Peyer's patch (tissue), 4 donors: Measurements from ENCODE around the gene RGS13. TPM values are rescaled to one million over a fixed set of nuclear protein-coding genes. Genes with fewer than 3 reads are reported as not detected.

ENCODE experiments used
- DNase-seq, 3 donors: peaks; one replicate each; pipeline ENCODE4 v3.0.0-alpha.2; 2017 to 2019
- H3K27ac ChIP-seq, 4 donors: fragments of 200-600 bp; sonication (generic); one replicate each; pipeline ENCODE4 v1.5.1; 2016 to 2019
- H3K27me3 ChIP-seq, 2 donors: fragments of 200-600 bp; sonication (generic); one replicate each; pipeline ENCODE4 v1.5.1; 2019
- H3K36me3 ChIP-seq, 3 donors: fragments of 200-600 bp; sonication (generic); one replicate each; pipeline ENCODE4 v1.5.1; 2016 to 2019
- H3K4me1 ChIP-seq, 4 donors: fragments of 200-600 bp; sonication (generic); one replicate each; pipeline ENCODE4 v1.5.1; 2016 to 2019
- H3K4me3 ChIP-seq, 4 donors: fragments of 200-600 bp; sonication (generic); 1 replicate in 3 of 4; 2 replicates in 1 of 4; pipeline ENCODE4 v1.5.1; 2016 to 2019; ENCODE audit warnings: mild to moderate bottlenecking in 1 of 4
- H3K9me3 ChIP-seq, 4 donors: fragments of 200-600 bp; sonication (generic); one replicate each; pipeline ENCODE4 v1.5.1; 2016 to 2019; ENCODE audit warnings: mild to moderate bottlenecking in 1 of 4
- POLR2A ChIP-seq, 2 donors: fragments of 450-650 bp; IDR thresholded peaks; one replicate each; pipeline ENCODE4 v1.5.1; 2017; ENCODE audit warnings: antibody characterized with exemption in 2 of 2, mild to moderate bottlenecking in 2 of 2, moderate library complexity in 2 of 2
- total RNA-seq, 4 donors: library from RNA; depleted of rRNA; stranded (reverse); fragments of >200 nt; gene quantifications; one replicate each; pipeline ENCODE4 v1.1.0, GENCODE V29; 2016
- TF ChIP-seq, protein P1 (sequence below), 6 experiments: fragments of 450-650 bp in 4 of 6; fragments of 200-600 bp in 2 of 6; sonication (generic) in 1 of 6; IDR thresholded peaks; one replicate each; pipeline ENCODE4 v1.5.1; 2017 to 2019; ENCODE audit warnings: antibody characterized with exemption in 6 of 6, mild to moderate bottlenecking in 3 of 6, moderate library complexity in 1 of 6

Gene RGS13
- total RNA-seq, 4 donors from 2014 or later: 3.1 to 11.9 (median 6.6) TPM; not detected in 1

DNA sequence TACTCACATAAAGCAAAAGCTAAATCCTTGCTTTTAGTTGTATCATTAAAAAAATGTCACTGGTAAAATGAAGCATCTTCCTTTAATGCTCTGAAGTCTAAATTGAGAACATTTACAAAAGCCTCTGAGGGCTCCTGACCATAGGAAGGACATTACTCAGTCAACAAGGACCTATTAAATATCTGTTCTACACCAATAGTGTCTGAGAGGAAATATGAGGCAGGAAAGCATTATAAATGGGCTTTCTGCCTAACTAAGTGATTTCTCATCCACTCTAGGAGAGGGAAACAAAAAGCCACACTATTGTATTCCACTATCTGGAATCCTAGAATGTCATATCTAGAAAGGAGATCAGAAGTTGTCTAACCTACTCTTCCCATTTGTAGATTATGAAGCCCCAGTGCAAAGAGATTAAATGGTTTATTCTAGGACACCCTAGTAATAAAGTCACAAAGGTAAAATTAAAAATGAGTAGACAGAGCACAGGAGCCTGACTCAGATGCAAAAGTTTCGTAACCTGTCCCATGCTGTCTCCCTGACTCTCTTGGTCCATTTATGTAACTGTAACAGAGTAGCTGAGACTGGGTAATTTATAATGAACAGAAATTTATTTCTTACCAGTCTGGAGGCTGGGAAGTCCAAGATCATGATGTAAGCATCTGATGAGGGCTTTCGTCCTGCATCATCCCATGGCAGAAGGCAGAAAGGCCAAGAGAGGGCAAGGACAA lies 42.8 kb upstream of the RGS13 start:
- H3K36me3 ChIP-seq: no peaks in the 10 kb centered on the region
- H3K4me3 ChIP-seq: no peak overlapping the region
- TF ChIP-seq POLR2A (IDR thresholded peaks at IDR 0.05): no peak
- TF ChIP-seq, protein P1, sequence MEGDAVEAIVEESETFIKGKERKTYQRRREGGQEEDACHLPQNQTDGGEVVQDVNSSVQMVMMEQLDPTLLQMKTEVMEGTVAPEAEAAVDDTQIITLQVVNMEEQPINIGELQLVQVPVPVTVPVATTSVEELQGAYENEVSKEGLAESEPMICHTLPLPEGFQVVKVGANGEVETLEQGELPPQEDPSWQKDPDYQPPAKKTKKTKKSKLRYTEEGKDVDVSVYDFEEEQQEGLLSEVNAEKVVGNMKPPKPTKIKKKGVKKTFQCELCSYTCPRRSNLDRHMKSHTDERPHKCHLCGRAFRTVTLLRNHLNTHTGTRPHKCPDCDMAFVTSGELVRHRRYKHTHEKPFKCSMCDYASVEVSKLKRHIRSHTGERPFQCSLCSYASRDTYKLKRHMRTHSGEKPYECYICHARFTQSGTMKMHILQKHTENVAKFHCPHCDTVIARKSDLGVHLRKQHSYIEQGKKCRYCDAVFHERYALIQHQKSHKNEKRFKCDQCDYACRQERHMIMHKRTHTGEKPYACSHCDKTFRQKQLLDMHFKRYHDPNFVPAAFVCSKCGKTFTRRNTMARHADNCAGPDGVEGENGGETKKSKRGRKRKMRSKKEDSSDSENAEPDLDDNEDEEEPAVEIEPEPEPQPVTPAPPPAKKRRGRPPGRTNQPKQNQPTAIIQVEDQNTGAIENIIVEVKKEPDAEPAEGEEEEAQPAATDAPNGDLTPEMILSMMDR (IDR thresholded peaks at IDR 0.05): no peak
- no peaks in the 10 kb centered on the region for H3K27me3 ChIP-seq
- no peaks in the 10 kb centered on the region for H3K9me3 ChIP-seq
- H3K4me1 ChIP-seq: peaks cover 0 to 4% (median 0%) of the 10 kb centered on the region in 4 donors
- DNase-seq: no peak
- H3K27ac ChIP-seq: peak overlapping the region in 1 of 4 donors; percentile 46

DNA sequence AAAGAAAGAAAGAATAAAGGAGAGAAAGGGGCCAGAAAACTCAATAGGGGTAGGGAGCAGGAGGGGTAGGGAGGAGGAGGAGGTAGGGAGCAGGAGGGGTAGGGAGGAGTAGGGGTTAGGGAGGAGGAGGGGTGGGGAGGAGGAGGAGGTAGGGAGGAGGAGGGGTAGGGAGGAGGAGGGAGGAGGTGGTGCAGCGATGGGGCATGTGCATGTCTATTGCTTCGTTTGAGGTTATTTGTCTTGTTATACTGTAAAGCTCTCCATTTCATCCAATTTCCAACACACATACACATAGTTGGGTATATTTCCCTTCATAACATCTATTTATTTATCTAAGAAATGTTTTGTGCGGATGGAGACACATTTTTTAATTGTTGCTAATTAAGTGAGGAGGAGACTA lies 40.6 kb upstream of the RGS13 start:
- Histone ChIP-seq H3K4me3 (no peak overlapping the region), H3K27ac (no peak overlapping the region), H3K36me3 (no peaks in the 10 kb centered on the region), H3K27me3 (no peaks in the 10 kb centered on the region), H3K4me1 (no peaks in the 10 kb centered on the region), H3K9me3 (no peaks in the 10 kb centered on the region)
- no peak for DNase-seq
- TF ChIP-seq POLR2A (IDR thresholded peaks at IDR 0.05): no peak
- TF ChIP-seq, protein P1 (IDR thresholded peaks at IDR 0.05): no peak

DNA sequence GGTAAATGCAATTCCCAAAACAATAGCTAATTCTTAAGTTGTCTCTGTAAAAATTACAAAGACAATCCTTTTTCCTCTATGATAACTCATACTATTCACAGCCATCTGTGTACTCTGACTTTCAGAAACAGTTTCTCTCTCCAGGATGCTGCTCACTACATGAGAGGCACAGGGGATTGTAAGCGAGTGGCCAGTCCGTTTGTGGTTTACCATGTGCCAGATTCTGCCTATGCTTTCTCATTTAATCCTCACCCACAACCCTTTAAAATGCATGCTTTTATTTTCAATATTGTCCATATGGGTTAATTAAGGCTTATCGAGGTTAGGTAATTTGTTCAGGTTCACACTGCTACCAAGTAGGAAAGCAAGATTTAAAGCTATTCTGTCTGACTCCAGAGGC lies 37.4 kb upstream of the RGS13 start:
- DNase-seq: no peak
- no peaks in the 10 kb centered on the region for H3K4me1 ChIP-seq
- no peak overlapping the region for H3K4me3 ChIP-seq
- no peak overlapping the region for H3K27ac ChIP-seq
- H3K36me3 ChIP-seq: no peaks in the 10 kb centered on the region
- TF ChIP-seq, protein P1 (IDR thresholded peaks at IDR 0.05): no peak
- no peak for TF ChIP-seq POLR2A (IDR thresholded peaks at IDR 0.05)
- H3K9me3 ChIP-seq: no peaks in the 10 kb centered on the region
- H3K27me3 ChIP-seq: no peaks in the 10 kb centered on the region

DNA sequence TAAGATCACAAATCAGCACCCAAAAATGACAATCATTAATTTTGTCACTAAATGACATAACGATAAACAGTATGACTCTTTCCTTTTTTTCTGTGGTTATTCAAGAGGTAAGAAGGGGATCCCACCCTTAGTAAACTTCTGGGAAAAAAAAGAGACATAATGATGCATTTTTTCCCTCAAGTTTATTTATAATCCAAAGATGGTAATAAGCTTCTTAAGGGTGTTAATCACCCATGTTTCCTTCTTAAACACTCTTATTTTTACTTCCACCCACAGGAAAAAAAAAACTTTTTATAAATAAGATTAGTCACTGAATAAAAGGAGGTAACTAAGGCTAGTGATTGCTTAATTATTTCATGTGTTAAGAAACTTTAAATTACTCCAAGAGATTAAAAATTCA lies 35.7 kb upstream of the RGS13 start:
- Histone ChIP-seq H3K4me3 (no peak overlapping the region), H3K4me1 (no peaks in the 10 kb centered on the region), H3K27ac (no peak overlapping the region), H3K36me3 (no peaks in the 10 kb centered on the region), H3K27me3 (no peaks in the 10 kb centered on the region), H3K9me3 (no peaks in the 10 kb centered on the region)
- no peak for DNase-seq
- TF ChIP-seq, protein P1 (IDR thresholded peaks at IDR 0.05): no peak
- TF ChIP-seq POLR2A (IDR thresholded peaks at IDR 0.05): no peak

DNA sequence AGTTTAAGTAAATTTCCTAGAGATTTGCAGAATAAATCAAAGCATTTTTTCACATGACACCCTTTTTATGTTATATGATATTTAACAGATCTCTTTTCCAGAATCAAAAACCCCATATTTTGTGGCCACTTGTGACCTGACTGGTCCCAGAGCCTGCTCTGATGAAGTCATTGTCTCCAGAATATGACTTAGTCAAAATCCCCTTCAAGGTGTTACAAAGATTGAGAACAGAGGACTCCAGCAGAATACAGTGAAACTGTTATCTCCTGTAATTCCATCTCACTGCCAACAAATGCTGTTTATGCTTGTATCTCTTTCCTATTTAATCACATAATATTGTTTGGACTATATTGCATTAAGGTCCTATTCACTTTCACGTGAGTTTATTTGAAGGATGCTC lies 34.8 kb upstream of the RGS13 start:
- Histone ChIP-seq H3K36me3 (no peaks in the 10 kb centered on the region), H3K9me3 (no peaks in the 10 kb centered on the region), H3K27ac (no peak overlapping the region), H3K4me1 (no peaks in the 10 kb centered on the region), H3K27me3 (no peaks in the 10 kb centered on the region), H3K4me3 (no peak overlapping the region)
- no peak for TF ChIP-seq POLR2A (IDR thresholded peaks at IDR 0.05)
- TF ChIP-seq, protein P1 (IDR thresholded peaks at IDR 0.05): no peak
- no peak for DNase-seq
